HepG2 (cell line): ENCODE data around the gene SCN2A. TPM values are rescaled to one million over a fixed set of nuclear protein-coding genes. Genes with fewer than 3 reads are reported as not detected.

Experiments
- CERS6 ChIP-seq: sonication (generic); formaldehyde crosslinking; IDR thresholded peaks from 2 replicates; pipeline ENCODE4 v1.5.0; 2020; ENCODE audit warnings: missing genetic modification reagents
- ELF1 ChIP-seq: sonication (generic); formaldehyde crosslinking; IDR thresholded peaks from 2 replicates; pipeline ENCODE4 v1.4.0; 2020; ENCODE audit warnings: missing genetic modification reagents
- ELF3 ChIP-seq: IDR thresholded peaks from 2 replicates; pipeline ENCODE4 v1.6.1; 2016; ENCODE audit warnings: missing genetic modification reagents, missing compliant biosample characterization
- FOXA3 ChIP-seq: IDR thresholded peaks from 2 replicates; pipeline ENCODE4 v1.6.1; 2016; ENCODE audit warnings: missing genetic modification reagents, missing compliant biosample characterization
- ISL2 ChIP-seq: sonication (generic); formaldehyde crosslinking; IDR thresholded peaks from 2 replicates; pipeline ENCODE4 v1.5.0; 2020; ENCODE audit warnings: missing genetic modification reagents
- JUN ChIP-seq: sonication (generic); formaldehyde crosslinking; IDR thresholded peaks from 2 replicates; pipeline ENCODE4 v1.4.0; 2020; ENCODE audit warnings: mild to moderate bottlenecking, missing genetic modification reagents
- PCBP1 ChIP-seq: fragments of 200-400 bp; formaldehyde crosslinking; IDR thresholded peaks from 2 replicates; pipeline ENCODE4 v1.6.1; 2017; ENCODE audit warnings: mild to moderate bottlenecking, low read depth, low read length, borderline replicate concordance
- POLR2G ChIP-seq: fragments of 200-400 bp; formaldehyde crosslinking; IDR thresholded peaks from 2 replicates; pipeline ENCODE4 v1.6.1; 2018; ENCODE audit warnings: mild to moderate bottlenecking, low read depth, low read length, moderate library complexity
- TEAD2 ChIP-seq: sonication (generic); formaldehyde crosslinking; IDR thresholded peaks from 2 replicates; pipeline ENCODE4 v1.9.0; 2021; ENCODE audit warnings: missing genetic modification reagents
- ZNF253 ChIP-seq: sonication (generic); formaldehyde crosslinking; IDR thresholded peaks from 2 replicates; pipeline ENCODE4 v1.8.0; 2022; ENCODE audit warnings: mild to moderate bottlenecking, missing genetic modification reagents, borderline replicate concordance
- polyA plus RNA-seq, 8 experiments: library from polyadenylated mRNA; depleted of rRNA in 3 of 8; stranded (reverse) in 7 of 8; unstranded in 1 of 8; fragments of >200 nt; fragmentation: Illumina TruSeq in 4 of 8; extraction: Trizol in 4 of 8; gene quantifications; 2 replicates each; pipeline versions ENCODE4 v1.2.1 to v1.2.3, GENCODE V29; 2011 to 2016; ENCODE audit warnings: low read depth in 4 of 8, missing spikeins in 1 of 8, mixed read lengths in 1 of 8; ENCODE audit not compliant: insufficient read depth in 1 of 8
- total RNA-seq, 5 experiments: library from RNA; depleted of rRNA; stranded (reverse); fragments of >200 nt; fragmentation: Illumina TruSeq; extraction: Trizol; gene quantifications; 2 replicates each; pipeline ENCODE4 v1.2.3, GENCODE V29; 2016; ENCODE audit warnings: low read depth in 1 of 5
- TF ChIP-seq, protein P1 (sequence below): IDR thresholded peaks from 2 replicates; pipeline ENCODE4 v1.4.0; 2020; ENCODE audit warnings: mild to moderate bottlenecking, missing genetic modification reagents
- TF ChIP-seq, protein P2 (sequence below): sonication (generic); formaldehyde crosslinking; IDR thresholded peaks from 2 replicates; pipeline ENCODE4 v1.5.0; 2020; ENCODE audit warnings: mild to moderate bottlenecking, missing genetic modification reagents, borderline replicate concordance

Gene SCN2A
- total and polyA plus RNA-seq, 2 of the 13 experiments (the other 11 are each of a cell fraction or from before 2014, with no cell fraction given) = 0.20 to 0.30 TPM

DNA sequence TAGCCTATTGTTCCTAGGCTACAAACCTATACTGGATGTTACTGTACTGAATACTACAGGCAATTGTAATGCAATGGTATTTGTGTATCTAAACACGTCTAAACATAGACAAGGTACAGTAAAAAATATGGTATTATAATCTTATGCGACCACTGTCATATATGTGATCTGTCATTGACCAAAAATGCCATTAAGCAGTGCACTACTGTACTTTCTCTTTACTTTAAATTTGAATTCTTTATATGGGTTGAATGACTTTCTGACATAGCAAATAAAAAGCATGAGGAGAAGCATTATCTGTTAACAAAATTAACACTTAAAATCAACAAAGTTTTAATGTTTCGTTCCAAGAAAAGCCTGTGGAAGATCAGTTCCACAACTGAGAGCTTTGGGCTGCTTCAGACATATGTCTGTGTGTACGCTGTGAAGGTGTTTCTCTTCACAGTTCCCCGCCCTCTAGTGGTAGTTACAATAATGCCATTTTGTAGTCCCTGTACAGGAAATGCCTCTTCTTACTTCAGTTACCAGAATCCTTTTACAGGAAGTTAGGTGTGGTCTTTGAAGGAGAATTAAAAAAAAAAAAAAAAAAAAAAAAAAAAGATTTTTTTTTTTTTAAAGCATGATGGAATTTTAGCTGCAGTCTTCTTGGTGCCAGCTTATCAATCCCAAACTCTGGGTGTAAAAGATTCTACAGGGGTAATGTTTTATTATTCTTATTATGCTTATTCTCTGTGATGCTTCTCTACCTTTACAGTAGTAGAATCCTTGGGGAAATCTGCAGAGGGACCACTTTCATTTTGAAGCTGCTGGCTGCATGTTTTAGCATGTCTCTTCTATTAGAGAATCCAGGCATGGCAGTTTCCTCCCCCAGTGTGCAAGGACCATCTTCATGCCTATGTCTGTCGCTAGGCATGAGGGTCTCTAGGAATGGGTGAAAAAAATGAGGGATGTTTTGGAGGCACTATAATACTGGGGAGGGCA is 54.5 kb downstream of the SCN2A start (continued):
- no peak for TF ChIP-seq TEAD2 (CRISPR knock-in tag)
- TF ChIP-seq FOXA3 (CRISPR knock-in tag) = 0 out of 2 replicates have a peak, but pooled peaks have one; percentile 23
- TF ChIP-seq POLR2G = no peak
- TF ChIP-seq PCBP1 = no peak
- no peak for TF ChIP-seq CERS6
- TF ChIP-seq, protein P1, sequence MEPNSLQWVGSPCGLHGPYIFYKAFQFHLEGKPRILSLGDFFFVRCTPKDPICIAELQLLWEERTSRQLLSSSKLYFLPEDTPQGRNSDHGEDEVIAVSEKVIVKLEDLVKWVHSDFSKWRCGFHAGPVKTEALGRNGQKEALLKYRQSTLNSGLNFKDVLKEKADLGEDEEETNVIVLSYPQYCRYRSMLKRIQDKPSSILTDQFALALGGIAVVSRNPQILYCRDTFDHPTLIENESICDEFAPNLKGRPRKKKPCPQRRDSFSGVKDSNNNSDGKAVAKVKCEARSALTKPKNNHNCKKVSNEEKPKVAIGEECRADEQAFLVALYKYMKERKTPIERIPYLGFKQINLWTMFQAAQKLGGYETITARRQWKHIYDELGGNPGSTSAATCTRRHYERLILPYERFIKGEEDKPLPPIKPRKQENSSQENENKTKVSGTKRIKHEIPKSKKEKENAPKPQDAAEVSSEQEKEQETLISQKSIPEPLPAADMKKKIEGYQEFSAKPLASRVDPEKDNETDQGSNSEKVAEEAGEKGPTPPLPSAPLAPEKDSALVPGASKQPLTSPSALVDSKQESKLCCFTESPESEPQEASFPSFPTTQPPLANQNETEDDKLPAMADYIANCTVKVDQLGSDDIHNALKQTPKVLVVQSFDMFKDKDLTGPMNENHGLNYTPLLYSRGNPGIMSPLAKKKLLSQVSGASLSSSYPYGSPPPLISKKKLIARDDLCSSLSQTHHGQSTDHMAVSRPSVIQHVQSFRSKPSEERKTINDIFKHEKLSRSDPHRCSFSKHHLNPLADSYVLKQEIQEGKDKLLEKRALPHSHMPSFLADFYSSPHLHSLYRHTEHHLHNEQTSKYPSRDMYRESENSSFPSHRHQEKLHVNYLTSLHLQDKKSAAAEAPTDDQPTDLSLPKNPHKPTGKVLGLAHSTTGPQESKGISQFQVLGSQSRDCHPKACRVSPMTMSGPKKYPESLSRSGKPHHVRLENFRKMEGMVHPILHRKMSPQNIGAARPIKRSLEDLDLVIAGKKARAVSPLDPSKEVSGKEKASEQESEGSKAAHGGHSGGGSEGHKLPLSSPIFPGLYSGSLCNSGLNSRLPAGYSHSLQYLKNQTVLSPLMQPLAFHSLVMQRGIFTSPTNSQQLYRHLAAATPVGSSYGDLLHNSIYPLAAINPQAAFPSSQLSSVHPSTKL = no peak
- TF ChIP-seq ZNF253 (CRISPR knock-in tag) = no peak
- TF ChIP-seq, protein P2, sequence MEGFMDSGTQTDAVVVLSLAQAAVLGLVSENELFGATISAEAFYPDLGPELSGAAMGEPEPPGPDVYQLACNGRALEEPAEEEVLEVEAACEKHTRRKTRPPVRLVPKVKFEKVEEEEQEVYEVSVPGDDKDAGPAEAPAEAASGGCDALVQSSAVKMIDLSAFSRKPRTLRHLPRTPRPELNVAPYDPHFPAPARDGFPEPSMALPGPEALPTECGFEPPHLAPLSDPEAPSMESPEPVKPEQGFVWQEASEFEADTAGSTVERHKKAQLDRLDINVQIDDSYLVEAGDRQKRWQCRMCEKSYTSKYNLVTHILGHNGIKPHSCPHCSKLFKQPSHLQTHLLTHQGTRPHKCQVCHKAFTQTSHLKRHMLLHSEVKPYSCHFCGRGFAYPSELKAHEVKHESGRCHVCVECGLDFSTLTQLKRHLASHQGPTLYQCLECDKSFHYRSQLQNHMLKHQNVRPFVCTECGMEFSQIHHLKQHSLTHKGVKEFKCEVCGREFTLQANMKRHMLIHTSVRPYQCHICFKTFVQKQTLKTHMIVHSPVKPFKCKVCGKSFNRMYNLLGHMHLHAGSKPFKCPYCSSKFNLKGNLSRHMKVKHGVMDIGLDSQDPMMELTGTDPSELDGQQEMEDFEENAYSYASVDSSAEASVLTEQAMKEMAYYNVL (CRISPR knock-in tag) = no peak
- peak; percentile 49 for TF ChIP-seq ELF3 (CRISPR knock-in tag)
- TF ChIP-seq JUN (CRISPR knock-in tag) = no peak
- TF ChIP-seq ISL2 (CRISPR knock-in tag) = no peak
- TF ChIP-seq ELF1 (CRISPR knock-in tag) = peak; percentile 33; the same call in 1 of the 2 replicates
